B cell (primary cell): ENCODE measurements around the gene INTS3. TPM values are rescaled to one million over a fixed set of nuclear protein-coding genes. Genes with fewer than 3 reads are reported as not detected.
A peak's percentile ranks its signal among the peaks of the same experiment; 100 is the strongest.

Experiments
- ATAC-seq: fragments of 200-7000 bp; cut with Tn5 transposase; one replicate; pipeline ENCODE4 v1.10.0; 2021; ENCODE audit warnings: low read depth, mild to moderate bottlenecking, moderate number of reproducible peaks, moderate library complexity
- CTCF ChIA-PET: fragments of 350-600 bp; sonication (Branson Sonifier 250); formaldehyde crosslinking; loops from one replicate; lab custom pipeline; 2021; ENCODE audit warnings: antibody characterized with exemption, inconsistent platforms; lab: Charles Lee
- POLR2A ChIA-PET: fragments of 350-600 bp; sonication (Branson Sonifier 250); formaldehyde crosslinking; loops from one replicate; lab custom pipeline; 2021; ENCODE audit warnings: antibody characterized with exemption; lab: Charles Lee
- DNase-seq: peaks from one replicate; pipeline ENCODE4 v3.0.0; 2013
- H2AFZ ChIP-seq: 2 replicates; pipeline ENCODE4 v1.6.1; 2012; ENCODE audit warnings: mild to moderate bottlenecking, low read depth, low read length; ENCODE audit not compliant: insufficient read depth, poor library complexity, severe bottlenecking
- H3K27ac ChIP-seq, 2 donors: 1 replicate in 1 of 2; 2 replicates in 1 of 2; pipeline ENCODE4 v1.5.1; 2012 to 2013; ENCODE audit warnings: low read length in 2 of 2, mild to moderate bottlenecking in 2 of 2, moderate library complexity in 1 of 2
- H3K27me3 ChIP-seq, 4 experiments: fragments of 200-600 bp in 1 of 4; sonication (generic) in 1 of 4; replicated peaks in 1 of 4; 1 replicate in 2 of 4; 2 replicates in 2 of 4; pipeline versions ENCODE4 v1.6.1 to v1.7.0; 2013 to 2016; ENCODE audit warnings: low read length in 3 of 4, mild to moderate bottlenecking in 2 of 4, mixed read lengths in 1 of 4, moderate library complexity in 1 of 4; ENCODE audit not compliant: insufficient read depth in 4 of 4, control insufficient read depth in 3 of 4; ENCODE audit errors: control extremely low read depth in 1 of 4
- H3K36me3 ChIP-seq, 2 experiments: replicated peaks in 1 of 2; 1 replicate in 1 of 2; 2 replicates in 1 of 2; pipeline versions ENCODE4 v1.6.1 to v1.7.1; 2013; ENCODE audit warnings: low read length in 1 of 2; ENCODE audit not compliant: insufficient read depth in 2 of 2, control insufficient read depth in 1 of 2; ENCODE audit errors: control extremely low read depth in 1 of 2, extremely low read depth in 1 of 2
- H3K4me1 ChIP-seq, 2 donors: fragments of 200-600 bp in 1 of 2; sonication (generic) in 1 of 2; 1 replicate in 1 of 2; 2 replicates in 1 of 2; pipeline versions ENCODE4 v1.5.1 to v1.6.1; 2013 to 2017; ENCODE audit warnings: low read length in 2 of 2; ENCODE audit not compliant: control insufficient read depth in 2 of 2, insufficient read depth in 2 of 2
- H3K4me2 ChIP-seq: replicated peaks from 2 replicates; pipeline ENCODE3; 2012; ENCODE audit warnings: mild to moderate bottlenecking, low read depth, low read length; ENCODE audit not compliant: poor library complexity, severe bottlenecking
- H3K4me3 ChIP-seq, 5 experiments: fragments of 200-600 bp in 1 of 5; sonication (generic) in 1 of 5; 1 replicate in 3 of 5; 2 replicates in 2 of 5; pipeline versions ENCODE4 v1.5.1 to v1.7.0; 2011 to 2016; ENCODE audit warnings: low read length in 4 of 5, mild to moderate bottlenecking in 4 of 5, low read depth in 2 of 5, control low read depth in 1 of 5, moderate library complexity in 1 of 5; ENCODE audit not compliant: insufficient read depth in 1 of 5; ENCODE audit errors: control extremely low read depth in 1 of 5, extremely low read depth in 1 of 5
- H3K79me2 ChIP-seq: fragments of 200-600 bp; sonication (generic); one replicate; pipeline ENCODE4 v1.6.0; 2016; ENCODE audit warnings: low read length; ENCODE audit not compliant: control insufficient read depth, insufficient read depth
- H3K9ac ChIP-seq: fragments of 200-600 bp; sonication (generic); 2 replicates; pipeline ENCODE4 v1.6.1; 2017; ENCODE audit warnings: mild to moderate bottlenecking, low read length, moderate library complexity
- H3K9me3 ChIP-seq, 3 donors: one replicate each; pipeline versions ENCODE4 v1.6.1 to v1.7.1; 2013; ENCODE audit warnings: low read length in 2 of 3; ENCODE audit not compliant: control insufficient read depth in 2 of 3, insufficient read depth in 1 of 3; ENCODE audit errors: control extremely low read depth in 1 of 3
- H4K20me1 ChIP-seq: 2 replicates; pipeline ENCODE4 v1.6.0; 2012; ENCODE audit warnings: mild to moderate bottlenecking, low read length; ENCODE audit not compliant: insufficient read depth, control insufficient read depth, poor library complexity, severe bottlenecking
- H3K27ac Mint-ChIP-seq: one replicate; pipeline ENCODE4 v1.8.0; 2021; ENCODE audit warnings: mixed read lengths
- H3K27me3 Mint-ChIP-seq: one replicate; pipeline ENCODE4 v1.8.0; 2021; ENCODE audit warnings: mixed read lengths
- H3K4me1 Mint-ChIP-seq: one replicate; pipeline ENCODE4 v1.8.0; 2021; ENCODE audit warnings: mixed read lengths
- H3K4me3 Mint-ChIP-seq: one replicate; pipeline ENCODE4 v1.8.0; 2021; ENCODE audit warnings: mixed read lengths
- H3K9me3 Mint-ChIP-seq: one replicate; pipeline ENCODE4 v1.8.0; 2022; ENCODE audit warnings: mixed read lengths; ENCODE audit not compliant: insufficient read depth
- EZH2 ChIP-seq: IDR thresholded peaks from 2 replicates; pipeline ENCODE4 v1.6.1; 2012; ENCODE audit warnings: borderline replicate concordance, low read depth, mild to moderate bottlenecking, moderate library complexity, low read length; ENCODE audit not compliant: insufficient read depth, poor library complexity, severe bottlenecking
- WGBS: methylation state at CpG from one replicate; pipeline ENCODE4 v1.1.5; 2013; ENCODE audit warnings: missing lambda C conversion rate; ENCODE audit not compliant: insufficient coverage; 5-methylcytosine and 5-hydroxymethylcytosine counted together
- intact Hi-C: fragments of 100-400 bp; cut with micrococcal nuclease; formaldehyde crosslinking; loops from one replicate; pipeline ENCODE4 v1.10.0; 2022
- polyA plus RNA-seq: library from polyadenylated mRNA; depleted of rRNA; stranded (reverse); fragments of >200 nt; gene quantifications from 2 replicates; pipeline ENCODE4 v1.2.3, GENCODE V29; 2012
- total RNA-seq, 2 donors: library from RNA; stranded (reverse); fragments of 120-200 nt in 1 of 2; gene quantifications; 1 replicate in 1 of 2; 2 replicates in 1 of 2; pipeline versions ENCODE4 v1.2.3 to v1.2.4, GENCODE V29; 2013 to 2022
- TF ChIP-seq, protein P1 (sequence below): fragments of 200-600 bp; IDR thresholded peaks from one replicate; pipeline ENCODE4 v1.8.0; 2022; ENCODE audit warnings: antibody characterized with exemption, mild to moderate bottlenecking

INTS3 gene
- total and polyA plus RNA-seq, 2 donors (not counting 1 experiment from before 2014, with no cell fraction given) = 69.1 to 84.1 TPM

- ATAC-seq = no peak
- H3K27me3 ChIP-seq = no peaks in the 10 kb centered on the region
- POLR2A ChIA-PET = no interaction called here
- intact Hi-C loops = loop anchor here (5.0 kb wide), 1 partner anchor 402 kb away; no protein-coding TSS in a partner anchor
- H3K27ac ChIP-seq = no peak overlapping the region
- no peak overlapping the region for H2AFZ ChIP-seq
- peaks cover 9% of the 10 kb centered on the region for H4K20me1 ChIP-seq
- Mint-ChIP-seq H3K27ac (no peak overlapping the region), H3K4me3 (no peak overlapping the region), H3K27me3 (no peaks in the 10 kb centered on the region), H3K9me3 (no peaks in the 10 kb centered on the region), H3K4me1 (peaks cover 21% of the 10 kb centered on the region)
- H3K9me3 ChIP-seq = no peaks in the 10 kb centered on the region
- no peaks in the 10 kb centered on the region for H3K36me3 ChIP-seq
- no peak overlapping the region for H3K4me3 ChIP-seq
- no peak for DNase-seq
- WGBS = 88% methylated on average over 15 of the region's 17 CpGs
- TF ChIP-seq, protein P1, sequence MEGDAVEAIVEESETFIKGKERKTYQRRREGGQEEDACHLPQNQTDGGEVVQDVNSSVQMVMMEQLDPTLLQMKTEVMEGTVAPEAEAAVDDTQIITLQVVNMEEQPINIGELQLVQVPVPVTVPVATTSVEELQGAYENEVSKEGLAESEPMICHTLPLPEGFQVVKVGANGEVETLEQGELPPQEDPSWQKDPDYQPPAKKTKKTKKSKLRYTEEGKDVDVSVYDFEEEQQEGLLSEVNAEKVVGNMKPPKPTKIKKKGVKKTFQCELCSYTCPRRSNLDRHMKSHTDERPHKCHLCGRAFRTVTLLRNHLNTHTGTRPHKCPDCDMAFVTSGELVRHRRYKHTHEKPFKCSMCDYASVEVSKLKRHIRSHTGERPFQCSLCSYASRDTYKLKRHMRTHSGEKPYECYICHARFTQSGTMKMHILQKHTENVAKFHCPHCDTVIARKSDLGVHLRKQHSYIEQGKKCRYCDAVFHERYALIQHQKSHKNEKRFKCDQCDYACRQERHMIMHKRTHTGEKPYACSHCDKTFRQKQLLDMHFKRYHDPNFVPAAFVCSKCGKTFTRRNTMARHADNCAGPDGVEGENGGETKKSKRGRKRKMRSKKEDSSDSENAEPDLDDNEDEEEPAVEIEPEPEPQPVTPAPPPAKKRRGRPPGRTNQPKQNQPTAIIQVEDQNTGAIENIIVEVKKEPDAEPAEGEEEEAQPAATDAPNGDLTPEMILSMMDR = no peak
- TF ChIP-seq EZH2 = no peak
- no peak overlapping the region for H3K4me2 ChIP-seq
- H3K9ac ChIP-seq = no peak overlapping the region
- H3K4me1 ChIP-seq = peaks cover 16 to 26% of the 10 kb centered on the region in 2 donors
- H3K79me2 ChIP-seq = peaks cover 6% of the 10 kb centered on the region
- CTCF ChIA-PET = interaction anchor here (1.4 kb wide), 1 partner anchor 207 kb away, joined by 3 read pairs; the partner anchor contains the start of gene RAB13
Observed at GRCh38 chr1:153779781-153780541, 52.1 kb downstream of the INTS3 start.

- H3K27me3 Mint-ChIP-seq = no peaks in the 10 kb centered on the region
- Histone ChIP-seq H3K9ac (no peak overlapping the region), H3K4me2 (no peak overlapping the region), H3K79me2 (peaks cover 6% of the 10 kb centered on the region), H2AFZ (no peak overlapping the region), H3K27ac (no peak overlapping the region), H3K4me1 (peaks cover 12 to 28% of the 10 kb centered on the region in 2 donors), H3K9me3 (no peaks in the 10 kb centered on the region), H3K4me3 (no peak overlapping the region), H3K36me3 (no peaks in the 10 kb centered on the region), H4K20me1 (peaks cover 9% of the 10 kb centered on the region), H3K27me3 (no peaks in the 10 kb centered on the region)
- H3K4me1 Mint-ChIP-seq = peaks cover 23% of the 10 kb centered on the region
- TF ChIP-seq, protein P1 = no peak
- no peak for TF ChIP-seq EZH2
- no peak overlapping the region for H3K27ac Mint-ChIP-seq
- 93% methylated on average over 3 of the region's 4 CpGs for WGBS
- ChIA-PET POLR2A (no interaction called here), CTCF (interaction anchor here (1.4 kb wide), 1 partner anchor 206 kb away, joined by 3 read pairs; the partner anchor contains the start of gene RAB13)
- H3K4me3 Mint-ChIP-seq = no peak overlapping the region
- DNase-seq (peak; percentile 12), ATAC-seq (no peak)
- H3K9me3 Mint-ChIP-seq = no peaks in the 10 kb centered on the region
- intact Hi-C loops = loop anchor here (5.0 kb wide), 1 partner anchor 402 kb away; no protein-coding TSS in a partner anchor
Observed at GRCh38 chr1:153780551-153780950, 52.7 kb downstream of the INTS3 start.
